B cell (primary cell): ENCODE measurements around the gene OR51G1.

Source experiments
- EZH2 ChIP-seq: IDR thresholded peaks from 2 replicates; pipeline ENCODE4 v1.6.1; 2012; ENCODE audit warnings: borderline replicate concordance, low read depth, mild to moderate bottlenecking, moderate library complexity, low read length; ENCODE audit not compliant: insufficient read depth, poor library complexity, severe bottlenecking
- TF ChIP-seq, protein P1 (sequence below): fragments of 200-600 bp; IDR thresholded peaks from one replicate; pipeline ENCODE4 v1.8.0; 2022; ENCODE audit warnings: antibody characterized with exemption, mild to moderate bottlenecking

DNA sequence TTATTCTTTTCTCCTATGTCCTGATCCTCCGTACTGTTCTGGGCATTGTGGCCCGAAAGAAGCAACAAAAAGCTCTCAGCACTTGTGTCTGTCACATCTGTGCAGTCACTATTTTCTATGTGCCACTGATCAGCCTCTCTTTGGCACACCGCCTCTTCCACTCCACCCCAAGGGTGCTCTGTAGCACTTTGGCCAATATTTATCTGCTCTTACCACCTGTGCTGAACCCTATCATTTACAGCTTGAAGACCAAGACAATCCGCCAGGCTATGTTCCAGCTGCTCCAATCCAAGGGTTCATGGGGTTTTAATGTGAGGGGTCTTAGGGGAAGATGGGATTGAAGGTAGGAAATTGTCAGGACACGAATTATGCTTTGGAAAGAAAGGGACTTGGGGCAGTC, 41.6 kb downstream of the OR51G1 start:
- TF ChIP-seq, protein P1, sequence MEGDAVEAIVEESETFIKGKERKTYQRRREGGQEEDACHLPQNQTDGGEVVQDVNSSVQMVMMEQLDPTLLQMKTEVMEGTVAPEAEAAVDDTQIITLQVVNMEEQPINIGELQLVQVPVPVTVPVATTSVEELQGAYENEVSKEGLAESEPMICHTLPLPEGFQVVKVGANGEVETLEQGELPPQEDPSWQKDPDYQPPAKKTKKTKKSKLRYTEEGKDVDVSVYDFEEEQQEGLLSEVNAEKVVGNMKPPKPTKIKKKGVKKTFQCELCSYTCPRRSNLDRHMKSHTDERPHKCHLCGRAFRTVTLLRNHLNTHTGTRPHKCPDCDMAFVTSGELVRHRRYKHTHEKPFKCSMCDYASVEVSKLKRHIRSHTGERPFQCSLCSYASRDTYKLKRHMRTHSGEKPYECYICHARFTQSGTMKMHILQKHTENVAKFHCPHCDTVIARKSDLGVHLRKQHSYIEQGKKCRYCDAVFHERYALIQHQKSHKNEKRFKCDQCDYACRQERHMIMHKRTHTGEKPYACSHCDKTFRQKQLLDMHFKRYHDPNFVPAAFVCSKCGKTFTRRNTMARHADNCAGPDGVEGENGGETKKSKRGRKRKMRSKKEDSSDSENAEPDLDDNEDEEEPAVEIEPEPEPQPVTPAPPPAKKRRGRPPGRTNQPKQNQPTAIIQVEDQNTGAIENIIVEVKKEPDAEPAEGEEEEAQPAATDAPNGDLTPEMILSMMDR: no peak
- no peak for TF ChIP-seq EZH2
